ENCODE results near the gene SUSD4.

DNA sequence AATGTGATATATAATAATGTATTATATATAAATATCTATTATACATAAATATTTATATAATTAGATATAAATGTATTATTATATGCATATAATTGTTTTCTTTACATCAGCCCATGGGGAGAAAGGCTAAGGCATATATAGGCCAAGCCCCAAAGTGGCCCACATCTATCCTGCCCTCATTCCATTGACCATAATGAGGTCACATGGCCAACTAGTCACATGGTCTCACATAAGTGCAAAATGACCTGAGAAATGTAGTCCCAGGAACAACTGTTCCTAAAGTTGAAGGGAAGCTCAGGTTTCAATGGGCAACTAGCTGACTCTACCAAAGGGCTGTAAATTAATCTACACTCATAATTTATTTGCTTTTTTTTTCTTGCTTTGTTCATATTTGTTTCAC is 14.8 kb upstream of the SUSD4 start:
- TF ChIP-seq CHD1 (IDR thresholded peaks at IDR 0.05; ENCODE audit: low read depth, low read length) (no peak), TAF1 (IDR thresholded peaks at IDR 0.05; ENCODE audit: low read depth, low read length) (no peak), RAD21 (IDR thresholded peaks at IDR 0.05 in 1 of 2, conservative IDR thresholded peaks at IDR 0.05 in 1 of 2; ENCODE audit: low read depth in 2 of 2, low read length in 2 of 2) (no peak), EZH2 (IDR thresholded peaks at IDR 0.05; ENCODE audit: low read depth, low read length, severe bottlenecking) (no peak), BRCA1 (IDR thresholded peaks at IDR 0.05; ENCODE audit: low read depth, low read length) (no peak), KDM5A (IDR thresholded peaks at IDR 0.05; ENCODE audit: low read length) (no peak), POLR2A (IDR thresholded peaks at IDR 0.05; ENCODE audit: control extremely low read depth in 1 of 2, low read depth in 2 of 2, low read length in 2 of 2) (no peak), GABPA (IDR thresholded peaks at IDR 0.05; ENCODE audit: borderline replicate concordance, insufficient read depth, low read length) (no peak)
- TF ChIP-seq, protein P1, sequence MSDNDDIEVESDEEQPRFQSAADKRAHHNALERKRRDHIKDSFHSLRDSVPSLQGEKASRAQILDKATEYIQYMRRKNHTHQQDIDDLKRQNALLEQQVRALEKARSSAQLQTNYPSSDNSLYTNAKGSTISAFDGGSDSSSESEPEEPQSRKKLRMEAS (IDR thresholded peaks at IDR 0.05): no peak
- TF ChIP-seq, protein P2, sequence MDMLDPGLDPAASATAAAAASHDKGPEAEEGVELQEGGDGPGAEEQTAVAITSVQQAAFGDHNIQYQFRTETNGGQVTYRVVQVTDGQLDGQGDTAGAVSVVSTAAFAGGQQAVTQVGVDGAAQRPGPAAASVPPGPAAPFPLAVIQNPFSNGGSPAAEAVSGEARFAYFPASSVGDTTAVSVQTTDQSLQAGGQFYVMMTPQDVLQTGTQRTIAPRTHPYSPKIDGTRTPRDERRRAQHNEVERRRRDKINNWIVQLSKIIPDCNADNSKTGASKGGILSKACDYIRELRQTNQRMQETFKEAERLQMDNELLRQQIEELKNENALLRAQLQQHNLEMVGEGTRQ (IDR thresholded peaks at IDR 0.05; ENCODE audit: low read length): peak; percentile 76
- TF ChIP-seq, protein P3, sequence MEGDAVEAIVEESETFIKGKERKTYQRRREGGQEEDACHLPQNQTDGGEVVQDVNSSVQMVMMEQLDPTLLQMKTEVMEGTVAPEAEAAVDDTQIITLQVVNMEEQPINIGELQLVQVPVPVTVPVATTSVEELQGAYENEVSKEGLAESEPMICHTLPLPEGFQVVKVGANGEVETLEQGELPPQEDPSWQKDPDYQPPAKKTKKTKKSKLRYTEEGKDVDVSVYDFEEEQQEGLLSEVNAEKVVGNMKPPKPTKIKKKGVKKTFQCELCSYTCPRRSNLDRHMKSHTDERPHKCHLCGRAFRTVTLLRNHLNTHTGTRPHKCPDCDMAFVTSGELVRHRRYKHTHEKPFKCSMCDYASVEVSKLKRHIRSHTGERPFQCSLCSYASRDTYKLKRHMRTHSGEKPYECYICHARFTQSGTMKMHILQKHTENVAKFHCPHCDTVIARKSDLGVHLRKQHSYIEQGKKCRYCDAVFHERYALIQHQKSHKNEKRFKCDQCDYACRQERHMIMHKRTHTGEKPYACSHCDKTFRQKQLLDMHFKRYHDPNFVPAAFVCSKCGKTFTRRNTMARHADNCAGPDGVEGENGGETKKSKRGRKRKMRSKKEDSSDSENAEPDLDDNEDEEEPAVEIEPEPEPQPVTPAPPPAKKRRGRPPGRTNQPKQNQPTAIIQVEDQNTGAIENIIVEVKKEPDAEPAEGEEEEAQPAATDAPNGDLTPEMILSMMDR (IDR thresholded peaks at IDR 0.05; ENCODE audit: control extremely low read depth in 1 of 3, insufficient read depth in 1 of 3, low read depth in 1 of 3, low read length in 3 of 3): no peak
- TF ChIP-seq, protein P4, sequence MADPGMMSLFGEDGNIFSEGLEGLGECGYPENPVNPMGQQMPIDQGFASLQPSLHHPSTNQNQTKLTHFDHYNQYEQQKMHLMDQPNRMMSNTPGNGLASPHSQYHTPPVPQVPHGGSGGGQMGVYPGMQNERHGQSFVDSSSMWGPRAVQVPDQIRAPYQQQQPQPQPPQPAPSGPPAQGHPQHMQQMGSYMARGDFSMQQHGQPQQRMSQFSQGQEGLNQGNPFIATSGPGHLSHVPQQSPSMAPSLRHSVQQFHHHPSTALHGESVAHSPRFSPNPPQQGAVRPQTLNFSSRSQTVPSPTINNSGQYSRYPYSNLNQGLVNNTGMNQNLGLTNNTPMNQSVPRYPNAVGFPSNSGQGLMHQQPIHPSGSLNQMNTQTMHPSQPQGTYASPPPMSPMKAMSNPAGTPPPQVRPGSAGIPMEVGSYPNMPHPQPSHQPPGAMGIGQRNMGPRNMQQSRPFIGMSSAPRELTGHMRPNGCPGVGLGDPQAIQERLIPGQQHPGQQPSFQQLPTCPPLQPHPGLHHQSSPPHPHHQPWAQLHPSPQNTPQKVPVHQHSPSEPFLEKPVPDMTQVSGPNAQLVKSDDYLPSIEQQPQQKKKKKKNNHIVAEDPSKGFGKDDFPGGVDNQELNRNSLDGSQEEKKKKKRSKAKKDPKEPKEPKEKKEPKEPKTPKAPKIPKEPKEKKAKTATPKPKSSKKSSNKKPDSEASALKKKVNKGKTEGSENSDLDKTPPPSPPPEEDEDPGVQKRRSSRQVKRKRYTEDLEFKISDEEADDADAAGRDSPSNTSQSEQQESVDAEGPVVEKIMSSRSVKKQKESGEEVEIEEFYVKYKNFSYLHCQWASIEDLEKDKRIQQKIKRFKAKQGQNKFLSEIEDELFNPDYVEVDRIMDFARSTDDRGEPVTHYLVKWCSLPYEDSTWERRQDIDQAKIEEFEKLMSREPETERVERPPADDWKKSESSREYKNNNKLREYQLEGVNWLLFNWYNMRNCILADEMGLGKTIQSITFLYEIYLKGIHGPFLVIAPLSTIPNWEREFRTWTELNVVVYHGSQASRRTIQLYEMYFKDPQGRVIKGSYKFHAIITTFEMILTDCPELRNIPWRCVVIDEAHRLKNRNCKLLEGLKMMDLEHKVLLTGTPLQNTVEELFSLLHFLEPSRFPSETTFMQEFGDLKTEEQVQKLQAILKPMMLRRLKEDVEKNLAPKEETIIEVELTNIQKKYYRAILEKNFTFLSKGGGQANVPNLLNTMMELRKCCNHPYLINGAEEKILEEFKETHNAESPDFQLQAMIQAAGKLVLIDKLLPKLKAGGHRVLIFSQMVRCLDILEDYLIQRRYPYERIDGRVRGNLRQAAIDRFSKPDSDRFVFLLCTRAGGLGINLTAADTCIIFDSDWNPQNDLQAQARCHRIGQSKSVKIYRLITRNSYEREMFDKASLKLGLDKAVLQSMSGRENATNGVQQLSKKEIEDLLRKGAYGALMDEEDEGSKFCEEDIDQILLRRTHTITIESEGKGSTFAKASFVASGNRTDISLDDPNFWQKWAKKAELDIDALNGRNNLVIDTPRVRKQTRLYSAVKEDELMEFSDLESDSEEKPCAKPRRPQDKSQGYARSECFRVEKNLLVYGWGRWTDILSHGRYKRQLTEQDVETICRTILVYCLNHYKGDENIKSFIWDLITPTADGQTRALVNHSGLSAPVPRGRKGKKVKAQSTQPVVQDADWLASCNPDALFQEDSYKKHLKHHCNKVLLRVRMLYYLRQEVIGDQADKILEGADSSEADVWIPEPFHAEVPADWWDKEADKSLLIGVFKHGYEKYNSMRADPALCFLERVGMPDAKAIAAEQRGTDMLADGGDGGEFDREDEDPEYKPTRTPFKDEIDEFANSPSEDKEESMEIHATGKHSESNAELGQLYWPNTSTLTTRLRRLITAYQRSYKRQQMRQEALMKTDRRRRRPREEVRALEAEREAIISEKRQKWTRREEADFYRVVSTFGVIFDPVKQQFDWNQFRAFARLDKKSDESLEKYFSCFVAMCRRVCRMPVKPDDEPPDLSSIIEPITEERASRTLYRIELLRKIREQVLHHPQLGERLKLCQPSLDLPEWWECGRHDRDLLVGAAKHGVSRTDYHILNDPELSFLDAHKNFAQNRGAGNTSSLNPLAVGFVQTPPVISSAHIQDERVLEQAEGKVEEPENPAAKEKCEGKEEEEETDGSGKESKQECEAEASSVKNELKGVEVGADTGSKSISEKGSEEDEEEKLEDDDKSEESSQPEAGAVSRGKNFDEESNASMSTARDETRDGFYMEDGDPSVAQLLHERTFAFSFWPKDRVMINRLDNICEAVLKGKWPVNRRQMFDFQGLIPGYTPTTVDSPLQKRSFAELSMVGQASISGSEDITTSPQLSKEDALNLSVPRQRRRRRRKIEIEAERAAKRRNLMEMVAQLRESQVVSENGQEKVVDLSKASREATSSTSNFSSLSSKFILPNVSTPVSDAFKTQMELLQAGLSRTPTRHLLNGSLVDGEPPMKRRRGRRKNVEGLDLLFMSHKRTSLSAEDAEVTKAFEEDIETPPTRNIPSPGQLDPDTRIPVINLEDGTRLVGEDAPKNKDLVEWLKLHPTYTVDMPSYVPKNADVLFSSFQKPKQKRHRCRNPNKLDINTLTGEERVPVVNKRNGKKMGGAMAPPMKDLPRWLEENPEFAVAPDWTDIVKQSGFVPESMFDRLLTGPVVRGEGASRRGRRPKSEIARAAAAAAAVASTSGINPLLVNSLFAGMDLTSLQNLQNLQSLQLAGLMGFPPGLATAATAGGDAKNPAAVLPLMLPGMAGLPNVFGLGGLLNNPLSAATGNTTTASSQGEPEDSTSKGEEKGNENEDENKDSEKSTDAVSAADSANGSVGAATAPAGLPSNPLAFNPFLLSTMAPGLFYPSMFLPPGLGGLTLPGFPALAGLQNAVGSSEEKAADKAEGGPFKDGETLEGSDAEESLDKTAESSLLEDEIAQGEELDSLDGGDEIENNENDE (IDR thresholded peaks at IDR 0.05; ENCODE audit: insufficient replicate concordance, low read length): no peak

All from H1 (cell line).